GM11168 (cell line): ENCODE data around the gene PEX5.

Experiments
- in situ Hi-C: fragments of 300-500 bp; cut with MboI; formaldehyde crosslinking; loops from one replicate; pipeline ENCODE4 v1.12.0; 2022; ENCODE audit warnings: low sequenced_read_pairs; ENCODE audit not compliant: unreplicated experiment

Gene PEX5

GRCh38 chr12:7189398-7190267 lies at the start of gene PEX5:
PEX5 (plus strand) TSS chr12:7189686; CDS start chr12:7190378, 692 bp downstream.
- in situ Hi-C loops, result no loop called here

- in situ Hi-C loops, result no loop called here
Measured at GRCh38 chr12:7141351-7142005, 48.0 kb upstream of the PEX5 start.

GRCh38 chr12:7142056-7142644 lies 47.3 kb upstream of the PEX5 start:
- in situ Hi-C loops, result no loop called here

- in situ Hi-C loops, result no loop called here
Measured at GRCh38 chr12:7142809-7143465, 46.5 kb upstream of the PEX5 start.

GRCh38 chr12:7143564-7143963 lies 45.9 kb upstream of the PEX5 start:
- in situ Hi-C loops, result no loop called here

- in situ Hi-C loops, result no loop called here
Measured at GRCh38 chr12:7144414-7145120, 44.9 kb upstream of the PEX5 start.

GRCh38 chr12:7145671-7146070 lies 43.8 kb upstream of the PEX5 start:
- in situ Hi-C loops, result no loop called here

- in situ Hi-C loops, result no loop called here
Measured at GRCh38 chr12:7146228-7146627, 43.3 kb upstream of the PEX5 start.

- in situ Hi-C loops, result no loop called here
Measured at GRCh38 chr12:7146906-7147305, 42.6 kb upstream of the PEX5 start.

GRCh38 chr12:7150356-7150755 lies 39.1 kb upstream of the PEX5 start:
- in situ Hi-C loops, result no loop called here

GRCh38 chr12:7150841-7151240 lies 38.6 kb upstream of the PEX5 start:
- in situ Hi-C loops, result no loop called here

GRCh38 chr12:7151532-7151931 lies 38.0 kb upstream of the PEX5 start:
- in situ Hi-C loops, result no loop called here

GRCh38 chr12:7152818-7153217 lies 36.7 kb upstream of the PEX5 start:
- in situ Hi-C loops, result no loop called here

- in situ Hi-C loops, result no loop called here
Measured at GRCh38 chr12:7154042-7154441, 35.4 kb upstream of the PEX5 start.

- in situ Hi-C loops, result no loop called here
Measured at GRCh38 chr12:7154901-7155470, 34.5 kb upstream of the PEX5 start.

GRCh38 chr12:7155471-7156034 lies 33.9 kb upstream of the PEX5 start:
- in situ Hi-C loops, result no loop called here

GRCh38 chr12:7156259-7157197 lies 33.0 kb upstream of the PEX5 start:
- in situ Hi-C loops, result no loop called here

- in situ Hi-C loops, result no loop called here
Measured at GRCh38 chr12:7157391-7157790, 32.1 kb upstream of the PEX5 start.
